ENCODE data around the gene SMIM15.

DNA sequence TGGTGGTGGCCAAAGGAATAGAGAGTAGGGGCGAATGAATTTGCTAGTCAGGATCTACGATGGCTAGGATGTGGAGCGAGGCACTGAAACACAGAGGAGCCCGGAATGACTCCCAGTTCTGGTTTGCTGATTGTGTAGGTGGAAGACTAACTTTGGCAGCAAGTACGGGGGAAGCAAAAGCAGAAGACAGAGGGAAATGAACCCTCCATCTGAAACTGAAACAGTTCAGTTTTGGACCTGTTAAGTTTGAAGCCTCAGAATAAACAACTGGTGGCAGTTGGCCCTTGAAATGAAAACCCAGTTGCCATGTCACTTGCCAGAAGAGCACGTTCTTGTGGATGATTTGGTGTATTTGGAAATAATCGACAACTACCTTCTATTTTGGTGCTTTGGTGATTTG lies 15.4 kb upstream of the SMIM15 start:
- TF ChIP-seq, protein P1, sequence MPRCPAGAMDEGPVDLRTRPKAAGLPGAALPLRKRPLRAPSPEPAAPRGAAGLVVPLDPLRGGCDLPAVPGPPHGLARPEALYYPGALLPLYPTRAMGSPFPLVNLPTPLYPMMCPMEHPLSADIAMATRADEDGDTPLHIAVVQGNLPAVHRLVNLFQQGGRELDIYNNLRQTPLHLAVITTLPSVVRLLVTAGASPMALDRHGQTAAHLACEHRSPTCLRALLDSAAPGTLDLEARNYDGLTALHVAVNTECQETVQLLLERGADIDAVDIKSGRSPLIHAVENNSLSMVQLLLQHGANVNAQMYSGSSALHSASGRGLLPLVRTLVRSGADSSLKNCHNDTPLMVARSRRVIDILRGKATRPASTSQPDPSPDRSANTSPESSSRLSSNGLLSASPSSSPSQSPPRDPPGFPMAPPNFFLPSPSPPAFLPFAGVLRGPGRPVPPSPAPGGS (IDR thresholded peaks at IDR 0.05; ENCODE audit: borderline replicate concordance, insufficient read depth, low read depth, low read length, poor library complexity, severe bottlenecking) = no peak
- TF ChIP-seq, protein P2, sequence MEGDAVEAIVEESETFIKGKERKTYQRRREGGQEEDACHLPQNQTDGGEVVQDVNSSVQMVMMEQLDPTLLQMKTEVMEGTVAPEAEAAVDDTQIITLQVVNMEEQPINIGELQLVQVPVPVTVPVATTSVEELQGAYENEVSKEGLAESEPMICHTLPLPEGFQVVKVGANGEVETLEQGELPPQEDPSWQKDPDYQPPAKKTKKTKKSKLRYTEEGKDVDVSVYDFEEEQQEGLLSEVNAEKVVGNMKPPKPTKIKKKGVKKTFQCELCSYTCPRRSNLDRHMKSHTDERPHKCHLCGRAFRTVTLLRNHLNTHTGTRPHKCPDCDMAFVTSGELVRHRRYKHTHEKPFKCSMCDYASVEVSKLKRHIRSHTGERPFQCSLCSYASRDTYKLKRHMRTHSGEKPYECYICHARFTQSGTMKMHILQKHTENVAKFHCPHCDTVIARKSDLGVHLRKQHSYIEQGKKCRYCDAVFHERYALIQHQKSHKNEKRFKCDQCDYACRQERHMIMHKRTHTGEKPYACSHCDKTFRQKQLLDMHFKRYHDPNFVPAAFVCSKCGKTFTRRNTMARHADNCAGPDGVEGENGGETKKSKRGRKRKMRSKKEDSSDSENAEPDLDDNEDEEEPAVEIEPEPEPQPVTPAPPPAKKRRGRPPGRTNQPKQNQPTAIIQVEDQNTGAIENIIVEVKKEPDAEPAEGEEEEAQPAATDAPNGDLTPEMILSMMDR (IDR thresholded peaks at IDR 0.05 in 2 of 3, conservative IDR thresholded peaks at IDR 0.05 in 1 of 3; ENCODE audit: control insufficient read depth in 2 of 3, extremely low read depth in 1 of 3, insufficient read depth in 1 of 3, low read depth in 3 of 3, low read length in 3 of 3) = no peak

Measured in GM12878 (cell line).